ENCODE results near the gene SERPINA3. TPM values are rescaled to one million over a fixed set of nuclear protein-coding genes. Genes with fewer than 3 reads are reported as not detected.

SERPINA3 gene
- total and polyA plus RNA-seq, 2 of the 8 experiments (the other 6 are each of a cell fraction or from before 2014, with no cell fraction given): not detected

- Histone ChIP-seq H2BK12ac (ENCODE audit: low read depth, low read length) (no peak overlapping the region), H3K27me3 (replicated peaks in 1 of 4; ENCODE audit: control insufficient read depth in 3 of 4, extremely low read depth in 1 of 4, insufficient read depth in 3 of 4, low read length in 3 of 4) (peaks cover 0 to 2% (median 0%) of the 10 kb centered on the region in 4 experiments; a peak in 2 of 7 replicates), H3K18ac (ENCODE audit: extremely low read depth, low read length) (no peak overlapping the region), H3K56ac (replicated peaks; ENCODE audit: insufficient read length, low read depth, low read length) (no peak overlapping the region), H2AK5ac (ENCODE audit: low read depth, low read length) (no peak overlapping the region), H4K8ac (ENCODE audit: extremely low read depth, insufficient read depth, low read length) (no peak overlapping the region), H2BK20ac (ENCODE audit: low read length) (no peak overlapping the region), H3K9ac (replicated peaks in 1 of 4; ENCODE audit: extremely low read depth in 1 of 4, low read depth in 3 of 4, low read length in 3 of 4) (no peak overlapping the region), H3K27ac (ENCODE audit: low read depth, low read length) (no peak overlapping the region), H3K79me1 (ENCODE audit: low read depth, low read length) (no peaks in the 10 kb centered on the region), H3K9me3 (ENCODE audit: insufficient read depth in 2 of 2, low read depth in 1 of 2, low read length in 1 of 2) (peaks cover 3% of the 10 kb centered on the region in 2 experiments; a peak in 1 of 4 replicates), H3K23ac (ENCODE audit: insufficient read length) (no peak overlapping the region), H3K4me1 (replicated peaks in 1 of 4; ENCODE audit: control insufficient read depth in 3 of 4, insufficient read depth in 4 of 4, low read length in 3 of 4) (no peaks in the 10 kb centered on the region), H3K4me3 (ENCODE audit: extremely low read depth in 1 of 4, insufficient read depth in 2 of 4, low read depth in 3 of 4, low read length in 4 of 4) (no peak overlapping the region), H2AFZ (ENCODE audit: low read length) (no peak overlapping the region), H4K91ac (replicated peaks; ENCODE audit: insufficient read length, low read length) (no peak overlapping the region), H3K4ac (replicated peaks; ENCODE audit: insufficient read length, low read depth, low read length) (no peak overlapping the region), H2BK15ac (ENCODE audit: low read length) (no peak overlapping the region), H3K36me3 (ENCODE audit: control insufficient read depth in 2 of 4, insufficient read depth in 4 of 4, low read length in 3 of 4) (no peaks in the 10 kb centered on the region), H3K79me2 (ENCODE audit: control insufficient read depth in 1 of 2, insufficient read depth in 2 of 2, low read length in 2 of 2) (no peaks in the 10 kb centered on the region), H4K20me1 (replicated peaks in 1 of 2; ENCODE audit: control insufficient read depth in 1 of 2, insufficient read depth in 2 of 2, low read length in 2 of 2) (no peaks in the 10 kb centered on the region), H4K5ac (ENCODE audit: insufficient read length, low read depth, low read length) (no peak overlapping the region), H3K14ac (ENCODE audit: insufficient read length) (no peak overlapping the region), H3K23me2 (ENCODE audit: low read depth, low read length) (peaks cover 3% of the 10 kb centered on the region; the same call in 1 of the 2 replicates), H2BK120ac (replicated peaks; ENCODE audit: low read depth, low read length) (no peak overlapping the region), H3K4me2 (ENCODE audit: insufficient read depth in 1 of 2, low read depth in 2 of 2, low read length in 2 of 2) (no peak overlapping the region), H2BK5ac (ENCODE audit: low read depth, low read length) (no peak overlapping the region)
- ChIA-PET CTCF (ENCODE audit: partially characterized antibody) (no interaction called here), POLR2A (ENCODE audit: partially characterized antibody) (interaction anchor here (0.7 kb wide), 1 partner anchor 24 kb away, joined by 3 read pairs; no protein-coding TSS in a partner anchor)
- 87% methylated on average over 3 of the region's 3 CpGs; no CpG with 5 or more reads in 1 of the 2 experiments for WGBS, 2 experiments (ENCODE audit: extremely low coverage in 1 of 2, insufficient coverage in 1 of 2, insufficient read length in 1 of 2, insufficient replicate concordance in 2 of 2, low coverage in 1 of 2, low lambda C conversion rate in 2 of 2, missing lambda C conversion rate in 1 of 2)
- no peak for FAIRE-seq
- no peak for DNase-seq (ENCODE audit: low read depth in 1 of 2, low spot score in 2 of 2)
- TF ChIP-seq SUZ12 (IDR thresholded peaks at IDR 0.05; ENCODE audit: low read length): no peak
- TF ChIP-seq JUN (IDR thresholded peaks at IDR 0.05; ENCODE audit: low read depth, low read length): no peak
- no peak for TF ChIP-seq SAP30 (IDR thresholded peaks at IDR 0.05; ENCODE audit: insufficient read depth, insufficient replicate concordance, low read length)
- TF ChIP-seq EP300 (IDR thresholded peaks at IDR 0.05; ENCODE audit: borderline replicate concordance in 1 of 2, low read depth in 2 of 2, low read length in 2 of 2): no peak
Measured at GRCh38 chr14:94574336-94574735, 37.9 kb upstream of the SERPINA3 start.
